ENCODE measurements around the gene AIDA.

AIDA gene

GRCh38 chr1:222706815-222707214 lies 5.5 kb downstream of the AIDA start:
- H3K9me3 ChIP-seq (ENCODE audit: severe bottlenecking), result no peaks in the 10 kb centered on the region
- no peak for DNase-seq
- TF ChIP-seq CTCF (IDR thresholded peaks at IDR 0.05; ENCODE audit: low read depth, low read length), result no peak
- no peaks in the 10 kb centered on the region for H3K27me3 ChIP-seq (ENCODE audit: insufficient read depth, low read depth, severe bottlenecking)
- no peaks in the 10 kb centered on the region for H3K36me3 ChIP-seq
- H3K4me3 ChIP-seq (ENCODE audit: low read depth, low read length), result no peak overlapping the region
- no peak overlapping the region for H3K27ac ChIP-seq

DNA sequence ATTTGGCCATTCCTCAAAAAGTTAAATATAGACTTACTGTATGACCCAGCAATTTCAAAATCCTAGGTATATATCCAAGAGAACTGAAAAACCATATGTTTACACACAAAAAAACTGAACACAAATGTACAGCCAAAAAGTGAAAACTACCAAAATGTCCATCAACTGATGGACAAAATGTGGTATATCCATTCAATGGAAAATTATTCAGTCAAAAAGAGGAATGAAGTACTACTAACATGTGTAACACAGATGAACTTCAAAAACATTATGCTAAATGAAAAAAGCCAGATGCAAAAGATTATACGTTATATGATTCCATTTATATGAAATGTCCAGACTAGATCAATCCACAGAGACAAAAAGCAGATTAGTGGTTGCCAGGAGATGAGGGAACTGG lies 8.0 kb downstream of the AIDA start:
- Histone ChIP-seq H3K27me3 (ENCODE audit: insufficient read depth, low read depth, severe bottlenecking) (no peaks in the 10 kb centered on the region), H3K4me3 (ENCODE audit: low read depth, low read length) (no peak overlapping the region), H3K36me3 (no peaks in the 10 kb centered on the region), H3K27ac (no peak overlapping the region), H3K9me3 (ENCODE audit: severe bottlenecking) (no peaks in the 10 kb centered on the region)
- TF ChIP-seq CTCF (IDR thresholded peaks at IDR 0.05; ENCODE audit: low read depth, low read length), result no peak
- DNase-seq, result no peak

- no peak for TF ChIP-seq CTCF (IDR thresholded peaks at IDR 0.05; ENCODE audit: low read depth, low read length)
- H3K36me3 ChIP-seq, result no peaks in the 10 kb centered on the region
These were observed 10.1 kb downstream of the AIDA start for GRCh38 chr1:222702210-222702609.

DNA sequence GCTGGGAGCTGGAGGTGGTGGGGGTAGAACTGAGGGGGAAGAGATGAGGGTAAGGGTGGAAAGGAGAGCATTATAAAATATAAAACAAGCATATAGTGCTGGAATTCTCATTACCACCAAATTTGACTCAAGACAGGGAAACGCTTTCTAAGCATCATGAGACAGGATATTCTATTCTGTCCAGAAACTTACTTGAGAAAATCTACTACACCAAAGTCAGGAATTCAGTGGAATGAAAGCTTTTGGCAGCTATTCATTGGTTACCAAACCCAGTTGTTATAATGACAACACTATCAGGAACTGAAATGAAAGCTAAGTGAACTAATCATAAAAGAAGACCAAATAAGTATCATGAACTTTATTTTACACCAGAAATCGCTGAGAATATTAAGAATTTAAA lies 14.5 kb downstream of the AIDA start:
- H3K36me3 ChIP-seq, result no peaks in the 10 kb centered on the region

More at GRCh38 chr1:222702210-222702609, 10.1 kb downstream of the AIDA start:
- DNase-seq, result no peak
- Histone ChIP-seq H3K9me3 (ENCODE audit: severe bottlenecking) (no peaks in the 10 kb centered on the region), H3K27ac (no peak overlapping the region), H3K4me3 (ENCODE audit: low read depth, low read length) (no peak overlapping the region), H3K27me3 (ENCODE audit: insufficient read depth, low read depth, severe bottlenecking) (no peaks in the 10 kb centered on the region)

GRCh38 chr1:222697203-222697602 lies 15.1 kb downstream of the AIDA start:
- no peak for DNase-seq

More for the DNA sequence above, 14.5 kb downstream of the AIDA start:
- no peak overlapping the region for H3K4me3 ChIP-seq (ENCODE audit: low read depth, low read length)
- H3K27me3 ChIP-seq (ENCODE audit: insufficient read depth, low read depth, severe bottlenecking), result no peaks in the 10 kb centered on the region
- no peak for DNase-seq
- no peaks in the 10 kb centered on the region for H3K9me3 ChIP-seq (ENCODE audit: severe bottlenecking)
- H3K27ac ChIP-seq, result no peak overlapping the region
- no peak for TF ChIP-seq CTCF (IDR thresholded peaks at IDR 0.05; ENCODE audit: low read depth, low read length)

More at GRCh38 chr1:222697203-222697602, 15.1 kb downstream of the AIDA start:
- no peak overlapping the region for H3K4me3 ChIP-seq (ENCODE audit: low read depth, low read length)
- no peak for TF ChIP-seq CTCF (IDR thresholded peaks at IDR 0.05; ENCODE audit: low read depth, low read length)
- H3K27me3 ChIP-seq (ENCODE audit: insufficient read depth, low read depth, severe bottlenecking), result no peaks in the 10 kb centered on the region
- H3K9me3 ChIP-seq (ENCODE audit: severe bottlenecking), result no peaks in the 10 kb centered on the region
- H3K27ac ChIP-seq, result no peak overlapping the region
- H3K36me3 ChIP-seq, result no peaks in the 10 kb centered on the region
